Activated CD8-positive, alpha-beta memory T cell treated with anti-CD3 and anti-CD28 coated beads for 24 hours (primary cell): Measurements from ENCODE around the gene SUMO2.
"Not testable (repeated sequence)": the region's sequence is repeated elsewhere in the genome, so short reads cannot be mapped to it uniquely, and the experiment has no call there.

Source experiments
- DNase-seq: peaks from one replicate; pipeline ENCODE4 v3.0.0-alpha.2; 2020

Gene SUMO2

GRCh38 chr17:75181608-75182318 is 996 bp downstream of the SUMO2 start:
- DNase-seq: no peak

GRCh38 chr17:75181110-75181509 is 1.6 kb downstream of the SUMO2 start:
- DNase-seq: no peak

- no peak for DNase-seq
These were observed 4.3 kb downstream of the SUMO2 start for GRCh38 chr17:75178453-75178852.

- DNase-seq: no peak
These were observed 6.1 kb downstream of the SUMO2 start for GRCh38 chr17:75176625-75177024.

GRCh38 chr17:75174996-75175395 is 7.8 kb downstream of the SUMO2 start:
- DNase-seq: no peak

GRCh38 chr17:75173526-75173925 is 9.2 kb downstream of the SUMO2 start:
- DNase-seq: no peak

- DNase-seq: no peak
These were observed 13.8 kb downstream of the SUMO2 start for GRCh38 chr17:75168998-75169397.

GRCh38 chr17:75164606-75165005 is 18.2 kb downstream of the SUMO2 start:
- not testable (repeated sequence) for DNase-seq

GRCh38 chr17:75163074-75163473 is 19.7 kb downstream of the SUMO2 start:
- DNase-seq: no peak

GRCh38 chr17:75160211-75160610 is 22.5 kb downstream of the SUMO2 start:
- DNase-seq: no peak

- no peak for DNase-seq
These were observed 23.3 kb downstream of the SUMO2 start for GRCh38 chr17:75159196-75160031.

- DNase-seq: not testable (repeated sequence)
These were observed 24.3 kb downstream of the SUMO2 start for GRCh38 chr17:75158480-75158879.

GRCh38 chr17:75155191-75155601 is 27.6 kb downstream of the SUMO2 start:
- DNase-seq: no peak

- peak; percentile 97 for DNase-seq
These were observed 28.3 kb downstream of the SUMO2 start, which contains the start of gene JPT1 for GRCh38 chr17:75154195-75155106. Gene JPT1, minus strand, starts transcription at chr17:75154512. Its CDS starts 115 bp downstream, at chr17:75154397.

- no peak for DNase-seq
These were observed 29.0 kb downstream of the SUMO2 start for GRCh38 chr17:75153780-75154194.

GRCh38 chr17:75152922-75153779 is 29.6 kb downstream of the SUMO2 start:
- DNase-seq: peak; percentile 70

GRCh38 chr17:75152523-75152921 is 30.2 kb downstream of the SUMO2 start:
- DNase-seq: no peak

GRCh38 chr17:75151930-75152329 is 30.8 kb downstream of the SUMO2 start:
- DNase-seq: no peak

GRCh38 chr17:75147878-75148546 is 34.7 kb downstream of the SUMO2 start:
- no peak for DNase-seq

- no peak for DNase-seq
These were observed 36.2 kb downstream of the SUMO2 start for GRCh38 chr17:75146592-75146991.

- no peak for DNase-seq
These were observed 37.8 kb downstream of the SUMO2 start for GRCh38 chr17:75144816-75145512.
